Islet of Langerhans (tissue), 1 donor: Measurements from ENCODE around the gene C8G.

ENCODE experiments used
- FAIRE-seq: peaks from one replicate; lab custom pipeline; 2011; peaks lifted over from hg19 to GRCh38; lab: Jason Lieb, UNC

The C8G gene

DNA sequence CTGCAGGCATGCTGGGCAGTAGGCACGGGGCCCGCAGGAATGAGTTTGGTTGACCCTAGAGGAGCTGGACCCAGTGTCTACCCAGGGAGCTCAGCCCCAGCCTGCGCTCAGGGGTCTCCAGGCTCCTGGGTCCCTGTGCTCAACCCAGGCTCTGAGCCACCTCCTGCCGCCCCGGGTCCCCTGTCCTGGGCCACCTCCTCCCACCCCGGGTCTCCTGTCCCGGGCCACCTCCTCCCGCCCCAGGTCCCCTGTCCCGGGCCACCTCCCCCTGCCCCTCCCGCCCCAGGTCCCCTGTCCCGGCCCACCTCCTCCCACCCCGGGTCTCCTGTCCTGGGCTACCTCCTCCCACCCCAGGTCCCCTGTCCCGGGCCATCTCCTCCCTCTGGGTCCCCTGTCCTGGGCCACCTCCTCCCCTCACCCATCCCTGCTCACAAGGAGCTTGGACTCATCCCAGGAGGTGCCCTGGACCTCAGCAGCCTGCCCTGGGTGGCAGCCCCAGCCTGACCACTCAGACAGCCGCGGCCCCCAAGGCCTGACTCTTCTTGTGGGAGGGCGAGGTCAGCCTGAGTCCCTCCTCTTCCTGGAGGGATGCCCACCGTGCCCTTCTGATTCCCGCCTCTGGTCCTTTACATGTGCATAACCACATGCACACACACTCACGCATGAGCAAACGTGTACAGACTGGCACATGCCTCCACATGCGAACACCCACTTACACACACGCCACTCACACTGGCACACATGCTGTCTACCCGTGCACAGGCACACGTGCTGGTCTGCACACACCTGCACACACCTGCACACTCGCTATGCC is 9.4 kb downstream of the C8G start:
- no peak for FAIRE-seq

DNA sequence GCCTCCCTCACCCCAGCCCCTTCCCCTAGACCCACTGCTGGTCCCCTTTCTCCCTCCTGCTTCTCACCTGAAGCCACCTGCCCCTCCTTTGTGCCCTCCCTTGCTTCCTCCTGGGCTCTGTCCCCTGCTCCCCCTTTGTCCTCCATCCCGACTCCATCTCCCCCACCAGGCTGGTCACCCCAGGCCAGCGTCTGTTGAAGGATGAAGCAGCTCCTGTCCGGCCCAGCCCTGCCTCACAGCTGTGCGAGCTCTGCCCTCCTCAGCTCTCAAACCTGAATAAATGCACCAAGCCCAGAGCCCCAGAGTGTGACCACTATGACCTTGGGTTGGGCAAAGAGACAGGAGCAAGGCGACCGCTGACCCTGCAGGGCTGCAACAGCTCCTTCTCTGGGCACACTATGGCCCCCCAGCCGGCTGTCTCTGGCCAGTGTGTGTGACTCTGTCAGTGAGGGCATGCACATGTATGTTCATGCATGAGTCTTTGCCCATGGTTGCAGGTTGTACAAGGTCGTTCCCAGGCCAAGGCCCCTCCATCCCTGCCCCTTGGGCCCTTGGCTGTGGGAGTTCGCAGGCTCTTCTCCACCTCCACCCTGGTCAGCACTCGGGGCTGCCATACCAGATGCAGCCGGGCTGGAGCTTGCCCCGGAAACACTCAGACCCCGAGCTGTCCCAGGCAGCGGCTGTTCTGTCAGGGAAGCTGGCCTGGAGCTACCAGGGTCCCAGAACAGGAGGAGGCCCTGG is 10.3 kb downstream of the C8G start:
- FAIRE-seq = no peak

- no peak for FAIRE-seq
Observed at GRCh38 chr9:136955943-136956335, 10.9 kb downstream of the C8G start.

DNA sequence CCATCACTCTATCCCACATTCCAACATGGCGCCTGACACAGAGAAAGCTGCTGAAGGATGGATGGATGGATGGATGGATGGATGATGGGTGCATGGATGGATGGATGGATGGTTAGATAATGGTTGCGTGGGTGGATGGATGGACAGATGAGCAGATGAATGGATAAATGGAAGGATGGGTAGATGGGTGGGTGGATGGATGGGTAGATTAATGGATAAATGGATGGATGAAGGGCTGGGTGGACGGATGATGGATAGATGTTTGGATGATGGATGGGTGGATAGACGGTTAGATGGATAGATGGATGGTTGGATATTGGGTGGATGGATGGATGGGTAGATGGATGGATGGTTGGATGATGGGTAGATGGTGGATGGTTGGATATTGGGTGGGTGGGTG is 11.6 kb downstream of the C8G start:
- FAIRE-seq = no peak

- FAIRE-seq = no peak
Observed at GRCh38 chr9:136957461-136957860, 12.4 kb downstream of the C8G start.

GRCh38 chr9:136957901-136958300 is 12.9 kb downstream of the C8G start:
- no peak for FAIRE-seq

DNA sequence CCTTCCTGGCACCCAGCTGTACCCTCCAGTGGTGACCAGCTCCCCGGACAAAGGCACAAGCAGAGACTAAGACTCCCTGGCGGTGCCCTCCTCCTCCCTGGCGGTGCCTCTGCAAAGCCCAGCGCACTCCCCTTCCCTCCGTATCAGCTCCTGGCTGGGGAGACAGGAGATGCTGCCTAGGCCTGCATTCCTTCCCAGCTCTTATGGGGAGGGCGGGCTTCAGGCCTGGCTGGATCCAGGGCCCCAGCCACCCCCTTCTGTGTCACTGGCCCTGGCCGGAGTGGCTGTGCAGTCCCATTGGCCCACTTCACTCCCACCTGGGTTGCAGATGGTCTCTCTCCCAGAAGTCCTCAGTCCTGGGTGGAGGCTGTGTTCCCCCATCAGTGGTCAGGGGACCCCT is 13.4 kb downstream of the C8G start:
- FAIRE-seq = no peak

GRCh38 chr9:136958898-136959850 is 14.1 kb downstream of the C8G start:
- FAIRE-seq = no peak

GRCh38 chr9:136960212-136960937 is 15.3 kb downstream of the C8G start:
- no peak for FAIRE-seq

DNA sequence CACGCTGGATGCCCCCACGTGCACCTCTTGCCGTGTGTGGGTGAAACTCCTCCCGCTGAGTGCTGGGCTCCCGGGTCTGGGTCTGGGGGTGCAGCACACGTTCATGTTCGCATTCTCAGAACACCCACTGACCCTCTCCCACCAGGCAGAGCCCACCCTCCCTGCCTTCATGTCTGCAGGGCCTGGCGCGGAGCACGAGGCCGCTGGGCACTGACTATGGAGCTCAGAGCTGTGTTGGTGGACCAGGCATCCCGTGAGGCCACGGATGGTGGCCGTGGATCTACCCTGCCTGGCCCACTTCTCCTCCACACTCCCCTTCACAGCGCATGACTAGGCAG is 15.9 kb downstream of the C8G start:
- FAIRE-seq = no peak

DNA sequence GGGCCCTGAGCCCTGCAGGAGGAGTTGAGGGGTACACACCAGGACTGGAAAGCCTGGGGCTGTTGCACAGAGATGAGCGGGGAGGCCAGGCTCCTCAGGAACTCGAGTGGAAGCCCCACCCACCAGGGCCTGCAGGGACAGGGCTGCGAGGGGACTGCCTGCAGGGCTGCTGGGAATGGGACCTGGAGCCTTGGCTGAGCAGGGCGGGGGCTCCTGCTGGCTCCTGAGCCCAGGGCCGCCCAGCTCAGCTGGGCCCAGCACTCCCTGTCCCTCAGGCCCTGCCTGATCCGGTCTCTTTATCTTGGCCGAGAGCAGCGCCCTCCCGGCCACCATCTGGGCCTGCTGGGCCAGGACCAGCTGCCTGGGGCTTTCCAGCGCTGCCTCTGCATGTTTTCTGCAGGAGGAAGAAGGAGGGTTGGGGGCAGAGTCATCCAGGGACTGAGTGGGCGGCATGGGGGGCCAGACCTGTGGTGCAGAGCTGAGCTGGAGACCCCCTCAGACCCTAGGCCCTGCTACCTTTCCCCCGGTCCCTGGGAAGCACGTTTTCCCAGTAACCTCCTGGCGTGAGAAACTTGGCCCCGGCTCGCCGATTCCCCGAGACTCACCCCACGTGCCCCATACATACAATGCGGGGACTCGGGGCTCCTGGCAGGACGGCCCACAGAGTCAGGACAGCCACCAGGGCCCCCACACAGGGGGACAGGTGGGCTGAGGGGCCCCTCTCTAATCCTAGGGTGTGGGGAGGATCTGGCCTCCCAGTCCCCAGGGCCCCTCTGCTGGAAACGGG is 16.4 kb downstream of the C8G start:
- no peak for FAIRE-seq

- no peak for FAIRE-seq
Observed at GRCh38 chr9:136962163-136962562, 17.1 kb downstream of the C8G start.

DNA sequence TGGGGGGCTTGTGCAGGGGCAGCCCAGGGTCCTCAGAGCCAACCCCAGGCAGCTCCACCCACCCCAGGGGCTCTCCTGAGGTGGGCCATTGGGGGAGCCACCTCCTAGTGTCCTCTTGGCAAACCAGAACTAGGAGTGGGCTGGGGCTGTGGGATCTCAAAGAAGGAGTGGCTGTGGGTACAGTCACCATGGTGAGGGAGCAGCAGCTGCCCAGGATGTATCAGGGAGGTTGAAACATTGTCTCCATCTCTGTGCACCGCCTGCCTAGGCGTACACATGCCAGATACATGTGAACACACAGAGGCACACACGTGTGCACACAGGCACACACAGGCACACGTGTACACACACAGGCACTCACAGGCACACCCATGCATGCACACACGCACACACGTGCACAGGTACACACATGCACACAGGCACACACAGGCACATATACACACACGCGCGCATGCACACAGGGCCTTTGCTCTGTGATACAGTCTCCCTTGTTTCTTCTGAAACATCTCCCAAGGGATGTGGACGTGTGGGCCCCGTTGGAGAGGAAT is 17.7 kb downstream of the C8G start:
- no peak for FAIRE-seq

DNA sequence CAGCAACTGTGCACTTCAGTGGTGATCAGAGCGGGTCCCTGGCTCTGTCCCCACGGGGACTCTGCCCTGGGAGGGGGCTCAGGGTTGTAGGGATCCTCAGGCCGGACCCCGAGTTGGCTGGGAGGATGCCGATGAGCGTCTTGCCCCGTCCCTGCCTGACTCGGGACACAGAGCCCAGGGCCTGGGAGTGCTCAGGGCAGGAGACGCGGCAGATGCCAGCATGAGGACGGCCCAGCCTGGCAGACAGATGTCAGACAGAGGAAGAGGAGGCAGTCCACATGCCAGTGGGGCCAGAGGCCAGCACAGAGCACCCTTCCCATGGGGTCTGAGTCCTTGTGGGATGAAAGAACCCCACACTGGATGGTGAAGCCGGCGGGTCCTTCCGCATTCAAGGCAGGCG is 18.3 kb downstream of the C8G start:
- no peak for FAIRE-seq

- FAIRE-seq = no peak
Observed at GRCh38 chr9:136963751-136964150, 18.7 kb downstream of the C8G start.

DNA sequence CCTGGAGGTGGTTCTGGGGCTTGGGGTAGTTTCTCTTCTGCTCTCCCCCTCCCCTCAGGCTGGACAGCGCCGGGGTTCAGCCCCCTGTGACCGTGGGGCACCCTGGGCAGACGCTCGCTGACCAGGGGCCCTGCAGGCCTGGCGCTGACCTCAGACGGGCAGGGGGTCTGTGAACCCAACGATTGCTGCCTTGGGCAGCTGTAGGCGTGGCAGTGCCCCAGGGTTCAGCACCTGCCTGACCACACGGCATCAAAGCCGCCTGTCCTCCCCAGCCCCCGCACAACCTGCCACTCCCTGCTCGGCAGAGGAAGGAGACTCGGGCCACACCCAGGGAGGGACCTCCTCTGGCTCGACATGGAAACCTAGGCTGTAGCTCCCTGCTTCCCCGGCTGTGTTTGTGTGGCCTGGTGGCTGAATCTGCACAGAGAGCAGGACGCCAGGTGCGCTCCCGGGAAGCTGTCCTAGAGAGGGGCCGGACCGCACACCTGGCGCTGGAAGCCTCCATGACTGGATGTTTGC is 19.2 kb downstream of the C8G start:
- FAIRE-seq = no peak

DNA sequence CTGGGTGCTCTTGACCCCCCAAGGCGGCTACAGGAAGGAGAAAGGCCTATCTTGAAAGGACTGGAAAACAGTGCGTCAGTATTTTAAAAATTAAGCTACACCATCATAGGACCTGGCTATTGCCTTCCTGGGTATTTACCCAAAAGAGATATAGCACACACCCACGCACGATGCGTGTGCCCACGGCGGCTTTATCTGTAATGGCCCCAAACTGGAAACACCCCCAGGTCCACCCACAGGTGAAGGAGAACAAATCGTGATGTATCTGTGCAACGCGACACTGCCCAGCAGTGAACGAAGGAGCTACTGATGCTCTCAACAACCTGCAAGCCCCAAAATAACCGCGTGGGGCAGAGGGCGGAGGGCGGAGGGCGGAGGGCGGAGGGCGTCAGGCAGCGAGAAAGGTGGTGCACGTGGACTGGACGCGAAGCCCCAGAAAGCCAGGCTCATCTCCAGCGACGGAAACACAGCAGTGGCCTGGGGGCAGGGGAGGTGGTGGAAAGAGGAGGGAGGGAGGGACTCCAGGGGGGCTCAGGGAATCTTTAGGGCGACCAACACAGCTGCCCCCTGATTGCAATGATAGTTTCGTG is 19.9 kb downstream of the C8G start:
- no peak for FAIRE-seq

DNA sequence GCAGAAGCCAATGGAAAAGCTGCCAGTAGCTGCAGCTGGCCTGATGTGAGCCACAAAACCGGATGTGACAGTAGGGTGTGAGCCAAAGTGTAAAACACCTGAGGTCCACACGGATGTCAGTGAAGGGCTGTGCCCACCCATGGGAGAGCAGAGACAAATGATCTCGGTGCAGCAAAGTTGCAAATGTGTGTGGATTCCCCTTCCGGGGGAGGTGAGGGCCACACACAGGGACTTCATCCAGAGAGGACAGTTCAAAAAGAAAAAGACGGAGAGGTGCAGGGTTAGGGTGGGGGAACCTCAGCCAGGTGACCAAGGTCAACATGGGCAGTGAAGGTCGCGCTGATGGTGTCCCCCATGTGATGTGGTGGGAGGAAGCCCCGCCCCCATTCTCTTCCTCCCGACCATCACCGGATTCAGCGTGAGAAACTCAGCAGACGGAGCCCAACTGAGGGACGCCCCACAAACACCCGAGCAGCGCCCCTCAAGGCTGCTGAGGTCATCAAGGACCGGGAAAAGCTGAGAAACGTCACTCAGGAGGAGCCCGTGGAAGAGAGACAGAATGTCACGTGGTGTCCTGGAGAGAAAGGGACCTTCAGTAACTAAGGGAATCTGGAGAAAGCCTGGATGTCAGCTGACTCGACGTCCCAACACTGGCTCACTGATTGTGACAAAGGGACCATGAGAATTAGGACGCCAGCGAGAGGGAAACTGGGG is 20.9 kb downstream of the C8G start:
- FAIRE-seq = no peak

GRCh38 chr9:136968333-136969127 is 23.5 kb downstream of the C8G start:
- no peak for FAIRE-seq
